ENCODE data around the gene RHOBTB1. TPM values are rescaled to one million over a fixed set of nuclear protein-coding genes. Genes with fewer than 3 reads are reported as not detected.

Gene RHOBTB1
- total and polyA plus RNA-seq, 9 of the 15 experiments (the other 6 are each of a cell fraction or from before 2014, with no cell fraction given): 1.7 to 11.7 (median 9.3) TPM

DNA sequence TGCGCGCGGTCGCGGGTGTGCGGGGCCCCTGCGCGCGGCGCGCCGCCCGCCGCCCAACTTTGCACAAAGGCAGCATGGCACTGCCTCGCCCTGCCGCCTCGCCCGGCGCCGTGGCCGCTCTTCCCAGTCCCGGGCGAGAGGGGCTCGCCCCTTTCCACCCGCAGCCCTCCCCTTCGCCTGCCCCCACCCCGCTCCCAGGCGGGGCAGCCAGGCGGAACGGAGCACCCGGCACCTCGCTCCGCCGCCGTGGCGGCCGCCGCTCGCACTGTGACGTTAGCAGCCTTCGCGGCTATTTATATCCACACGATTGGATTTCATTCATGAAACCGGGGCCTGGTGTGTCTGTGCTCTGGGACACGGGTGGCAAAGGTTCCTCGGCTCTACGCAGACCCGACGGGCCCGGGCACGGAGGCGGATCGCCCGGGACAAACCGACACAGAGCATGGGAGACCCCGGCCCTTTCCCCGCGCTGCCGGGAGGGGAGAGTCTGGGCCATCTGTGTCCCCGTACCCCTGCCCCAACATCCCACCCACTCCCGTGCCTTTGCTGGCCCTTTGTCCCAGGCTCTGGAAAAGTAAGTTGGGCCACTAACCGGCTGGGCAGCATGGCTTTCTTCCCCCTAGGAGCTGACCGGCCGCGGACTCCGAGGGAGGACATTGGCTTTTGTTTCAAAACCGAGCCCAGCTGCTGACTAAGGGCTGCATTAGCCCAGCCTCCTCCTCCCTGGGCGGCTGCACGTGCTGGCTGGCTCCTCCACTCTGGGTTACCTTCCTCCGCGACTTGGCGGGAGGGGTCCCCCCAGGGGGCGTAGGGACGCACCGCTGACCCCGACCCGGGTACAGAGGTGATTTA, at the start of gene RHOBTB1 (continued):
- TF ChIP-seq, protein P1, sequence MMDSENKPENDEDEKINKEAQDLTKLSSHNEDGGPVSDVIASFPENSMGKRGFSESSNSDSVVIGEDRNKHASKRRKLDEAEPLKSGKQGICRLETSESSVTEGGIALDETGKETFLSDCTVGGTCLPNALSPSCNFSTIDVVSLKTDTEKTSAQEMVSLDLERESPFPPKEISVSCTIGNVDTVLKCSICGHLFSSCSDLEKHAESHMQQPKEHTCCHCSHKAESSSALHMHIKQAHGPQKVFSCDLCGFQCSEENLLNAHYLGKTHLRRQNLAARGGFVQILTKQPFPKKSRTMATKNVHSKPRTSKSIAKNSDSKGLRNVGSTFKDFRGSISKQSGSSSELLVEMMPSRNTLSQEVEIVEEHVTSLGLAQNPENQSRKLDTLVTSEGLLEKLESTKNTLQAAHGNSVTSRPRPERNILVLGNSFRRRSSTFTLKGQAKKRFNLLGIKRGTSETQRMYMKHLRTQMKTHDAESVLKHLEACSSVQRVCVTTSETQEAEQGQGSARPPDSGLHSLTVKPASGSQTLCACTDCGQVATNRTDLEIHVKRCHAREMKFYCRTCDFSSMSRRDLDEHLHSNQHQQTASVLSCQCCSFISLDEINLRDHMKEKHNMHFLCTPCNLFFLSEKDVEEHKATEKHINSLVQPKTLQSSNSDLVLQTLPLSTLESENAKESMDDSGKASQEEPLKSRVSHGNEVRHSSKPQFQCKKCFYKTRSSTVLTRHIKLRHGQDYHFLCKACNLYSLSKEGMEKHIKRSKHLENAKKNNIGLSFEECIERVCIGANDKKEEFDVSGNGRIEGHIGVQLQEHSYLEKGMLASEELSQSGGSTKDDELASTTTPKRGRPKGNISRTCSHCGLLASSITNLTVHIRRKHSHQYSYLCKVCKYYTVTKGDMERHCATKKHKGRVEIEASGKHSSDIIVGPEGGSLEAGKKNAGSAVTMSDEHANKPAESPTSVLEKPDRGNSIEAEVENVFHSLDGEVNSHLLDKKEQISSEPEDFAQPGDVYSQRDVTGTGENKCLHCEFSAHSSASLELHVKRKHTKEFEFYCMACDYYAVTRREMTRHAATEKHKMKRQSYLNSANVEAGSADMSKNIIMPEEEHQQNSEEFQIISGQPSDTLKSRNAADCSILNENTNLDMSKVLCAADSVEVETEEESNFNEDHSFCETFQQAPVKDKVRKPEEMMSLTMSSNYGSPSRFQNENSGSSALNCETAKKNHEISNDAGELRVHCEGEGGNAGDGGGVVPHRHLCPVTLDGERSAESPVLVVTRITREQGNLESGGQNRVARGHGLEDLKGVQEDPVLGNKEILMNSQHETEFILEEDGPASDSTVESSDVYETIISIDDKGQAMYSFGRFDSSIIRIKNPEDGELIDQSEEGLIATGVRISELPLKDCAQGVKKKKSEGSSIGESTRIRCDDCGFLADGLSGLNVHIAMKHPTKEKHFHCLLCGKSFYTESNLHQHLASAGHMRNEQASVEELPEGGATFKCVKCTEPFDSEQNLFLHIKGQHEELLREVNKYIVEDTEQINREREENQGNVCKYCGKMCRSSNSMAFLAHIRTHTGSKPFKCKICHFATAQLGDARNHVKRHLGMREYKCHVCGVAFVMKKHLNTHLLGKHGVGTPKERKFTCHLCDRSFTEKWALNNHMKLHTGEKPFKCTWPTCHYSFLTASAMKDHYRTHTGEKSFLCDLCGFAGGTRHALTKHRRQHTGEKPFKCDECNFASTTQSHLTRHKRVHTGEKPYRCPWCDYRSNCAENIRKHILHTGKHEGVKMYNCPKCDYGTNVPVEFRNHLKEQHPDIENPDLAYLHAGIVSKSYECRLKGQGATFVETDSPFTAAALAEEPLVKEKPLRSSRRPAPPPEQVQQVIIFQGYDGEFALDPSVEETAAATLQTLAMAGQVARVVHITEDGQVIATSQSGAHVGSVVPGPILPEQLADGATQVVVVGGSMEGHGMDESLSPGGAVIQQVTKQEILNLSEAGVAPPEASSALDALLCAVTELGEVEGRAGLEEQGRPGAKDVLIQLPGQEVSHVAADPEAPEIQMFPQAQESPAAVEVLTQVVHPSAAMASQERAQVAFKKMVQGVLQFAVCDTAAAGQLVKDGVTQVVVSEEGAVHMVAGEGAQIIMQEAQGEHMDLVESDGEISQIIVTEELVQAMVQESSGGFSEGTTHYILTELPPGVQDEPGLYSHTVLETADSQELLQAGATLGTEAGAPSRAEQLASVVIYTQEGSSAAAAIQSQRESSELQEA (IDR thresholded peaks at IDR 0.05; ENCODE audit: low read depth): peak; percentile 67
- no peak for TF ChIP-seq RBM17 (IDR thresholded peaks at IDR 0.05; ENCODE audit: borderline replicate concordance, low read depth, low read length)
- peak; percentile 35 for TF ChIP-seq MEIS2 (IDR thresholded peaks at IDR 0.05; ENCODE audit: partially characterized antibody)
- 0 out of 2 replicates have a peak, but pooled peaks have one; percentile 11 for TF ChIP-seq KAT7 (CRISPR knock-in tag; IDR thresholded peaks at IDR 0.05; ENCODE audit: borderline replicate concordance)
- TF ChIP-seq ETV6 (IDR thresholded peaks at IDR 0.05; ENCODE audit: borderline replicate concordance in 1 of 2, low read depth in 2 of 2, low read length in 1 of 2): no peak
- TF ChIP-seq ETV6 (CRISPR knock-in tag; IDR thresholded peaks at IDR 0.05; ENCODE audit: borderline replicate concordance): peak; percentile 62; the same call in 1 of the 2 replicates
- TF ChIP-seq NONO (IDR thresholded peaks at IDR 0.05; ENCODE audit: low read depth in 2 of 2, low read length in 1 of 2): peak; percentile 39 to 82; a peak in 2 of 4 replicates
- TF ChIP-seq, protein P2, sequence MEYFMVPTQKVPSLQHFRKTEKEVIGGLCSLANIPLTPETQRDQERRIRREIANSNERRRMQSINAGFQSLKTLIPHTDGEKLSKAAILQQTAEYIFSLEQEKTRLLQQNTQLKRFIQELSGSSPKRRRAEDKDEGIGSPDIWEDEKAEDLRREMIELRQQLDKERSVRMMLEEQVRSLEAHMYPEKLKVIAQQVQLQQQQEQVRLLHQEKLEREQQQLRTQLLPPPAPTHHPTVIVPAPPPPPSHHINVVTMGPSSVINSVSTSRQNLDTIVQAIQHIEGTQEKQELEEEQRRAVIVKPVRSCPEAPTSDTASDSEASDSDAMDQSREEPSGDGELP (CRISPR knock-in tag; IDR thresholded peaks at IDR 0.05; ENCODE audit: borderline replicate concordance): peak; percentile 66; the same call in 1 of the 2 replicates
- 0 out of 2 replicates have a peak, but pooled peaks have one; percentile 24 for TF ChIP-seq ZNF212 (CRISPR knock-in tag; IDR thresholded peaks at IDR 0.05)
- TF ChIP-seq PCBP1 (IDR thresholded peaks at IDR 0.05; ENCODE audit: low read depth, low read length, poor library complexity, severe bottlenecking): peak; percentile 13
- TF ChIP-seq NCOR1 (IDR thresholded peaks at IDR 0.05): peak; percentile 18; the same call in 1 of the 2 replicates
- TF ChIP-seq ZSCAN32 (CRISPR knock-in tag; IDR thresholded peaks at IDR 0.05): peak; percentile 54; the same call in 1 of the 2 replicates
- TF ChIP-seq HMGN3 (IDR thresholded peaks at IDR 0.05; ENCODE audit: borderline replicate concordance, extremely low read depth, insufficient read length, low read depth, low read length): peak; percentile 59

Data from K562 (cell line).